ENCODE measurements around the gene WIF1.
A peak's percentile ranks its signal among the peaks of the same experiment; 100 is the strongest.

WIF1 gene

DNA sequence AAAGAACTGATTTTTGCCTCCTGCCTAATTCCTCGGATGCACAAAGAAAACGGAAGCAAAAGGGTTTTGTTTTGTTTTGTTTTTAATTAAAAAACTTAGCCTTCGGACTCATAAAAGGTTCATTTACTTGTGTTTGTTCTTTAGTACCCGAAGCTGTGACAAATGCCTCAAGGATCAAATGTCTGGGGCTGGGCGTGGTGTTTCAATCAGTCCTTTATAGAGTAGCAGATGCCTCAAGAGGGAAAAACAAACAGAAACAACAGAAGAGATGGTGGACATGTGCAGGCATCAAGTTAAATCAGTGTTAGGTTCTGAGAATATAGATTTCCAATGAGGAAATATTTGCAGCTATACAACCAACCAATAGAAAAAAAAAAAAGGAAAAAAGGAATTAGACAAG lies 1.6 kb upstream of the WIF1 start:
- peak; percentile 4 for DNase-seq (ENCODE audit: low spot score)

DNA sequence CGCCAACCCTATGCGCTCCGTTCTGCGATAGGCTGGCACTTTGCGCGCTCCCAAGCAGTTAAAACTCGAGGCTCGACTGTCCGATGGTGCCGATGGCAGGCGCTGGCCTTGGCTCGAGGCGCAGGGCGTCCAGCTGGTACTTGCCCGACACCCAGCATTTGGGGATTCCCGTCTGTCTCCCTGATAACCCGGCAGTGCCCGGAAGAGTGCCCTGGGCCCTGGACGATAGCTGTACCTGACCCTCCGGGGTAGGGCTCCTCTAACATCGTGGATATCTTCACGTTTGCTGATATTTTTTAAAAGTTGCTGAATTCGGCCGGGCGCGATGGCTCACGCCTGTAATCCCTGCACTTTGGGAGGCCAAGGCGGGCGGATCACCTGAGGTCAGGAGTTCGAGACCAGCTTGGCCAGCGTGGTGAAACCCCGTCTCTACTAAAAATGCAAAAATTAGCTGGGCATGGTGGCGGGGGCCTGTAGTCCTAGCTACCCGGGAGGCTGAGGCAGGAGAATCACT lies 908 bp upstream of the WIF1 start:
- no peak for DNase-seq (ENCODE audit: low spot score)

DNA sequence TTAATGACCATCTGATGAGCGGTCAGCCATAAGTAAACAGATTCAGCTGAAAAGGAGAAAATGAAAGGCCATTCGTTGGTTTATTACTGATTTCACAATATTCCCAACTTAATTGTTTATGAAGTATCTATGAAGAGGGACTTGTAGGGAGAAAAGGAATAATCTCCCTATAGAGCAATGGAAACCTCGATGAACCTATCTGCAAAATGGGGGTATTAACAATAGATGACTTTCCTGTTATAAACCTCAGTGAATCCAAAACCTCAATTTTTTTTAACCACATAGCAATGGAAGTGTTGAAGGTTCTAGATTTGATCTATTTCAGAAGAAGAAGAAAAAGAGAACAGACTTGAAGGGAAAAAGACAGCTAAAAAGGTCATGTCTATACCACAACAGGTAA lies 2.0 kb downstream of the WIF1 start:
- no peak for DNase-seq (ENCODE audit: low spot score)

DNA sequence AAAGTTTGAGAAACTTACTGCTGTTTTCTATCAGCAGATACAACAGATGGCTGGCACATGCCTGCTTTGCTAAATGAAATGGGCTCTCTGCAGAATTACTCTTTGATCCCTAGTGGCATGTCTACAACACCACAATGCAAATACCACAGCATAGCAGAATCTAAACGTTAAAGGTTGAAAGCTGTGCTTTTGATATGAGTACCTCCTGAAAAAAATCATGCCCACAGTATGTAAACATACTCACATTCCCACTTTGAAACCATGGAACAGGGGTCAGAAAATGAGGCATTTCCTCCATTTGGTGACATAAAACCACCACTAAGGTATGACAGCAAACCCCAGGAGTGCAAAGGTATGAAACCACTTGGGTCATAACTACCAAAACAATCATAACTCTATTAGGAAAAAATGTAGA lies 7.5 kb downstream of the WIF1 start:
- no peak for DNase-seq (ENCODE audit: low spot score)

DNA sequence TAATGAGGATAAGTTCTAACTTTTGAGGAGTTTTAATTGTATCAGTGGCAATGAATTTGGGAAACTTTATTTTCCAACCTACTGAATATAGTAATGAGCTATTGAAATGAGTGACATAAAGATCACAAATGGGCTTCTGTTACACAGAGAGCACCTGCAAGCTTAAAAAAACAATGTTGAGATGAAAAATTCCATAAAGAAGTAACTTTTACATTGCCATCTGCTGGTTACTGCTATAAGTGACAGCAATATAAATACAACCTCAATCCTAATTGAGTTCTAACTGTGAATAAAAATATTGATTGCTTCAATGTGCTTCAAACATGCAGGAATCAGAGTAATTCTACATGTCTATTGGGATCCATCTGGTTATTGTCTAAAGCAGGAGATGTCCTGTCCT lies 14.2 kb downstream of the WIF1 start:
- DNase-seq (ENCODE audit: low spot score): no peak

DNA sequence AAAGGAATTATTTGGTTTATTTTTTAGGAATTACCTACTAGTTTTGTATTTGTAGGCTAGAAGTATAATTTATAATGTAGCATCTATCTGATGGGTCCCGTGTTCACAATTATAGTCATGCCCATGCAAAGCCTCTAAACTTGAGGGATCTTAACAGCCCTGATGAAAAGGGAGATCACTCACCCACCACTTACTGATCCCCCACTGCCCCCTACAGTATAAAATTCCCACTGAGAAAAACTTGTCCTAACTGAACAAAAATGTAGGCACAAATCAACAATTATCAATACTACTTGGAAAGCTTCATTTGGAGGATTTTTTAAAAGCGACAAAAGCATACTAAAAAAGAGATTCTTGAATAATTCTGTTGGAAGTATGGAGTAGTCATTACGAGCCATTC lies 21.0 kb downstream of the WIF1 start:
- peak; percentile 10 for DNase-seq (ENCODE audit: low spot score)

DNA sequence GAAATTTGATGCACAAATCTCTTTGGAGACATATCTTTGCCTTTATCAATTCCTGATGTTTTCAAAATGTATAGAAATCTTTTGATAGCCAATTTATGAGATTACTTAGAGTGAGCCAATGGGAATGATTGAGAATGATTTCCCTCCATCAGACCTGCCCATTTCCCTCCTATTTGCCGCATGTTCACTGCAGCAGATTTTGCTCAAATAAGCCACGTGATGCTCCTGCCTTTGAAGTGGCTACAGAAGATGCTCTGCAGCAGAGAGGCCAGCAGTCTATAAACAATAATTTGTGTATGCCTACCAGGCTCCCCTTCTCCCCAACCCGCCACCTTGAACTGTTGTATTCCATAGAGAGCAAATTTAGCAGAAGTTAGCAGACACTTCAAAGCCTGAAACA lies 21.9 kb downstream of the WIF1 start:
- DNase-seq (ENCODE audit: low spot score): no peak

DNA sequence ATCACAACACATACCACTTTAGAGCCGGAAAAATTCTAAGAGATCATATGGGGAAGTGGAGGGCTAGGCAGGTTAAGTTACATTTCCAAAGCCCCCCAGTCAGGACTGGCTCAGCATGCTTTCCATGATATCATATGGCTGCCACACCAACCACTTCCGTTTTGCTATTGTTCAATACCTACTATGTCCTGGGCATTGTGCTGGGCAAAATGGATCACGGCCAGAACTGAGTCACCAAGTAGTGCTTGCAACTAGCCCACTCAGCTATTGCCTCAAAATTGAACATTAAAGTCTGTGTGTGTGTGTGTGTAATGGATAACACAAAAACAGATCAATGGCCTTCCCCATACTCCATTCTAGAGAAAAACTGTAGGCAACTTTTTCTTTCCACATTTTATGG lies 22.7 kb downstream of the WIF1 start:
- DNase-seq (ENCODE audit: low spot score): no peak

DNA sequence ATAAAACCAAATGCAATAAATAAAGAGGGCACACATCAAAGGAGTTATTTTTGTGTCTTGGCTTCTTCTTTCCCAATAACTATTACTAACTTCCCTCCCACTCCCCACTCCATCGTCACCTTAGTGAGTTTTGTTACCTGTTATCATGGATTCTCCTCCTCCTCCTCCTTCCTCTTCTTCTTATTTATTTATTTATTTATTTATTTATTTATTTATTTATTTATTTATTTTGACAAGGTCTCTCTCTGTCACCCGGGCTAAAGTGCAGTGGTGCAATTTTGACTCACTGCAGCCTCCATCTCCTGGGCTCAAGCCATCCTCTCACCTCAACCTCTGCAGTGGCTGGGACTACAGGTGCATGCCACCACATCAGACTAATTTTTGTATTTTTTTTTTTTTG lies 26.4 kb downstream of the WIF1 start:
- DNase-seq (ENCODE audit: low spot score): no peak

DNA sequence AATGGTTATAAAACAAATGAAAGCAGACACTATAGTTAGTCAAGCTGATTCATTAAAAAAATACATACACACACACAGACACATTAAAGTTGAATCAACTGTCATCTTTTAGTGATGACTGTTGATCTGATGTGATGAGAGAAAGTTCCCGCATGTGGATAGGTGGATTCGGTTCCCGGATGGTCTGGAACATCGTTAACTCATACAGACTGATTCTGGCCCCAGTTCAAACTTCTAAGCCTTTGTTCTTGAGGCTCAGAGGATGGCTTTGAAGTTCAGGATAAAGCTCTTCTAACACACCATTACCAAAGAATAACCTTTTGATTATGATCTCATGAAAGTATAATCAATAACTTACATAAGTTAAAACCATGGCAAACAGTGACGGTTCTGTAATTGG lies 27.5 kb downstream of the WIF1 start:
- no peak for DNase-seq (ENCODE audit: low spot score)

DNA sequence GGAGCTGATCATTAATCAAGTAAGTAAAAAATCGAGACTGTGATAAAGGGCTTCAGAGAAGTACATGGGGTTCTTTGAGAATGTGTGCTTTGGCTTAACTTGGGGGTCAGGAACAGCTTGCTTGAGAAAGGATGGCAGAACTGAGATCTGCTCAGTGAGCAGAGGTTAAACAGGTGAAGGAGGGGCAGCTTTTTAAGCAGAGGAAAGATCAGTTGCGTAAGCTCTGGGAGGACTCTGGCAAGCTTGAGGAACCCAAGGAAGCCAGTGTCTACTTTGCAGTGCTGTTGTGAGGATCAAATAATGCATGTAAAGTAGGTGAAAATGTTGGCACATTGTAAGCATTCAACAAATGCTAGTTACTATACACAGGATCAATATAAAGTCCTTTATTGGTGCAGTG lies 30.6 kb downstream of the WIF1 start:
- no peak for DNase-seq (ENCODE audit: low spot score)

DNA sequence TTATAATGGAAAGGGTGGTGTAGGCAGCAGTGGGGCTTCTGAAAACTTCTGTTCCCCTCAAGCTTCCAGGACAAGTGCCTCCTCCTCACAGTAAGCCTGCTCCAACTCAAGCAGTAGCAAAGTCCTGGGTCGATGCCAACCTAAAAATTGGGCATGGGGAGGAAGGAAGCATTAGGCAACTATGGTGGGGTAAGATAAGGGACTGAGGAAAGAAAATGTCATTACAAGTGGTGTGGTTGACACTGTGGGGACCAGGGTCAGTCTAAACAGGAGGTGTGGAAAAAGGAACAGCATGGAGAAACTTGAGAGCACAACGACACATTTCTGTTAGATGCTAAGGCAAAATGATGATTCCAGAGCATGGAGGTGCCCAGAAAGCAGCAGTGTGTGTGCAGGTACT lies 34.9 kb downstream of the WIF1 start:
- DNase-seq (ENCODE audit: low spot score): no peak

DNA sequence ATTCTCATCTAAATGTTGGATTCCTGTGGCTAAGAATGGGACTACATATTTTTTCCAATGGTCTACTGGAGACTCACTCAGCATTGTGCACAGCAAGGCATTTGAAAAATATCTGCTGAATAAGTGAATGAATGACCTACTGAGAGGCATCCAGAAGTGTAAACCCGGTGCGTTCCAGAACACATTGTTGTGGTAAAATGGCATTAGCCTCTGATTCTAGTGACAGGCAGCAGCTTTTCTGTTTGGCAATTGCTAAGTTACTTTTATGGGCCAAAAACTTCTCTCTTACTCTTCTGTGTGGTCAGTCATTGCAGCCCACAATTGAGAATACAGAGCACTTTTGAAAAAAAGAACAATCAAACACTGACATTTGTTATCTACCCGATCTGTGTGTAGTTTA lies 36.5 kb downstream of the WIF1 start:
- no peak for DNase-seq (ENCODE audit: low spot score)

DNA sequence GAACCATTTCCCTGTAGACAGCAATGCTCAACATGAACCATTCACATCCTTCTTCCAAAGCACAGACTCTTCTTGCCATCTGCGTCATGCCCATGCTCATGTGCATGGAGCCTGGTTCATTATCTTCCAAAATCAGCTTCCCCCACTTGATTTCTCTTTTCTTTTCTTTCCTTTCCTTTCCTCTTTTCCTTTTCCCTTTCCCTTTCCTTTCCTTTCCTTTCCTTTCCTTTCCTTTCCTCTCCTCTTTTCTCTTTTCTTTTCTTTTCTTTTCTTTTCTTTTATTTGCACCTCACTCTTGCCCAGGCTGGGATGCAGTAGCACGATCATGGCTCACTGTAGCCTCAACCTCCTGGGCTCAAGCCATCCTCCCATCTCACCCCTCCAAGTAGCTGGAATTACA lies 37.5 kb downstream of the WIF1 start:
- no peak for DNase-seq (ENCODE audit: low spot score)

DNA sequence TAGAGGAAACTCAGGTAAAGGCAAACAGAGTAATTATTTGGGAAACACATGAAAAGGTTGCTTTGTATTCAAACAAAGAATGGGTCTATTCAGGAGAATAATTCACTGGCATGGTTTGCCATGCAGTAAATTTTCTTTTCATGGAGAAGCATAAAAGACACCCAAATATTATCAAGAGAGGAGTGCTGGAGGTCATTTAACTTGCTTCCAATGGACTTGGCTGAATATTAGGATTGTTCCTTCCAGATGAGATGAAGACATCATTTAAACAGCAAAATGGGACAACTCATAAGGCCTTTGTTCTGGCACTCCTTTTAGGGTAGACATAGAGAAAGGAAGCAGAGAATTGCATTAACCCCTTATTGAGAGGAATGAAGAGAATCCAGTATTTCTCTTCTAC lies 38.7 kb downstream of the WIF1 start:
- DNase-seq (ENCODE audit: low spot score): no peak

DNA sequence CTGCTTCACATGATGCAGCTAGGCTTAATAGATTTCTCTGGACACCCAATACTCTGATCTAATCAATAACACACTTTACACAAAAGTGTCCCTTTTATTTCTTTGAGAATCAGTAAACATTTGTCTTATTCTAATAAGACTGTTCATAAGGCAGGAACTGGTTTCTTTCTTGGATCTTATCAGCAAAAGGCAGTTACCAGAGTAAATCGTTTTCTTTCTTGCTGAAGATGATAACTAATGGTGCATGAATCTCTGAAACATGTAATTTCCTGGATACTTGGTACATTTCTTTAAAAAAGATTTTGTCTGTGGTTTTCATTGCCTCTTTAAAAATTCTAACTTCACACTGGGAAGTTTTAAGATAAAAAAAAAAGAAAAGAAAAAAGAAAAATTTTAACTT lies 39.6 kb downstream of the WIF1 start:
- DNase-seq (ENCODE audit: low spot score): no peak

DNA sequence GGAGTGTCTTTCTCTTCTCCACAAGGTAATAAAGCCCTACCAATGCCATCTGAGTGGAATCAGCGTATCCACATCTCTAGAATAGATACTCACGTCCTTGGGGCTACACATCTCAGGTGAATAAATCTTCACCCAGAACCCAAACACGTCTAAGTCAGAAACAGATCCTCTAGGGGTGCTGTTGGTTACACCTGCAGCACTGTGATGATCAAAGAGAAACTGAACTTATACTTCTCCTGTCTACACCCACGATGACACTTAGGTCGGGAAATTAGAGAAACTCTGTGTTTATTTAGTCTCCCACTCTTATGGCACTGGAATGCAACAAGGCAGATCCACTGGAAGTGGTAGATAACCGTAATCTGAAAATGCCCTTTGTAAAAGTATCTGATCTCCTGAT lies 46.2 kb downstream of the WIF1 start:
- no peak for DNase-seq (ENCODE audit: low spot score)

DNA sequence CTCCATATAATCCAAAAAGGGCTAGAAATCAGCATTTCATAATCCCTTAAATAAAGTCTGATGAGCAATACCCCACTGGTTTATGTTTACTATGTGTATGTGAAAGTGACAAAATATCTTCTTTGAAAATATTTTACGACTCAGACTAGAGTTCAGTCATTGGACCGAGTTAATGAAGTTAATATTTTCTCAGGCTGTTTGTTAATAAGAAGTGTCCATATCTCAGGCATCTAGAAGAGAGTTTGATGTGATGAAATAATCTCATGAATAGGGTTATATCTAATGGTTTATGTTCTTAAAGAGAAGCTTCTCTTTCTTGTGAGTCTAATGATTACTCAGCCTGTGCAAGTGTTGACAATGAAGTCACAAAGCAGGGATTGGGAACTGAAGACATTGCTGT lies 51.8 kb downstream of the WIF1 start:
- no peak for DNase-seq (ENCODE audit: low spot score)

DNA sequence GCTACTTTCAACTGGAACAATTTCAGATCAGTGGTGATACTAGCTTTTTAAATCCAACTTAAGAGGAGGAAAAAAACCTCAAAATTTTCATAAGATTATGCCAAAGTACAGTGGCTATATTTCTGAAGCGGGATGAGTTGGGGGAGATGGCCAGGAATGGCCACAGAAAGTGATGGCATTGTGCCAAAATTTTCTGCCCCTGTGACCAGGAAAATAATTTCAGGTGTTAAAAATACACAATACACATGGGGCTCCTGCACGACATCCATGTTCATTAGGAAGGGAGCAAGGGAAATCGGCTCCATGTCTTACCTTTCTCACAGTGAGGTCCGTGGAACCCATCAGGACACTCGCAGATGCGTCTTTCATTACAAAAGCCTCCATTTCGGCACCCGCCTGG lies 53.7 kb downstream of the WIF1 start:
- no peak for DNase-seq (ENCODE audit: low spot score)

DNA sequence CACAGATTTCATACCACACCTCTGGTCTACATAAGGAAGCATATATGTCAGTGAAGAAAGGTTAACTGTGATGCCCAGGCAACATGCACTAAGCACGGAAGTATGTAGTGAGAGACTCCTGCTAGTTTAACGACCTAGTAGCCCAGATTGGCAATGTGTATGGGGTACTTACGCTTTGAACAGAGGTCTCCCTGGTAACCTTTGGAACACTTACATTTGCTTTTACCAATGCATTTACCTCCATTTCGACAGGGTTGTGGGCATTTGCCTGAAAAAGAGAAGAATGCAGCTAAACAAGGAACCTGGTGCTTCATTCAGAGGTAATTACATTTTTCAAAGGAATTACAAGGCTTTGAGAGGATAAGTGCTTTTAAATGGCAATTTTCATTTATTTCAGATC lies 65.2 kb downstream of the WIF1 start:
- no peak for DNase-seq (ENCODE audit: low spot score)

DNA sequence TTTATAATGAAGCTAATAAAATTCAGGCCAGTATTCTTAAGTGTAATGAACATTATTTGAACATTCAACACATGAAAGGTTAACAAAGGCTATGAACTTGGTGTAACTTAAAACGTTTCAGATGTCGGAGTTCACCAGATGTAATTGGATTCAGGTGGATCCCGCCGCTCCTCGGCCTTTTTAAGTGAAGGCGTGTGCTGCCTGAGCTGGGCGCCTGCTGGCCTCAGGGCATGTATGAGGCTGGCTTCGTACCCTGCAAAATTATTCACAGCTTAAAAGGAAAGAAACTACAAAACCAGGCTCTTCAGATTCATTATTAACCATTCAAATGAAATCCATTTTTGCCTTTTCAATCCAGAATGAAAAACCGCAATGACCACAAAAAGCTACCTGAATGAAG lies 69.9 kb downstream of the WIF1 start:
- DNase-seq (ENCODE audit: low spot score): no peak

DNA sequence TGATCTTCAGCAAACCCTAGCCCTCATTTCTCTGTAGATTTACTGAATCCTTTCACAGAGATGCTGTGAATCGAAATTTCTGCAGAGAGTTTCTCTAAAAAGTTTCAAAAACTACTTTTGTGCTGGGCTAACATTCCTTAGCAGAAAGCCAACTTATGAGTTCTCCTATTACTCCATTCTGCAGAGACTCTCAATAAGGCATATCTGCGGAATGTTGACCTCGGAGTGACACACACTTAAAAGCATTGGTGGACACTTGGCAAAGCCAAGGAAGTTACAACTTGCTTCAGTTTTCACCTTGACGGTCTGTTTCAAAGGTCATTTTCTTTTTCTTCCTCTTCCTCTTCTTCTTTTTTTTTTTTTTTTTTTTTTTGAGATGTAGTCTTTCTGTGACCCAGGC lies 75.8 kb downstream of the WIF1 start:
- DNase-seq (ENCODE audit: low spot score): no peak

DNA sequence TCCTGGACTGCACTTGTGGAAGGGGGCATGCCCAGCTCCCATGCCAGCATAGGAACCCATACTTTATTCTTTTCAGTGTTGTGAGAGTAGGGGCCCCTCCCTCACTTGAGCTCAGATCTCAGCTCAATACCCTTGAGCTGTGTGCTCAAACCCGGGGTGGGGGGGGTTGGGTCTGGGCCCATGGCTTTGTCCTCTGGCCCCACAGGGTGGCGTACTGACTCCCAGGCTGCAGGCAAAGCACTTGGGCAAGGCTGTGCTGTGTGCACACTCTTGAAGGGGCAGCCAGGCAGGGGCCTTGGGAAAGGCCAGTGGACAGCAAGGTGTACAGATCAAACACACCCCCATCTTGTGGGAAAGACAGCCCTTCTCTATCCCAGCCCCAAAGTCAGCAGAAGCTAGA lies 81.8 kb downstream of the WIF1 start:
- no peak for DNase-seq (ENCODE audit: low spot score)

DNA sequence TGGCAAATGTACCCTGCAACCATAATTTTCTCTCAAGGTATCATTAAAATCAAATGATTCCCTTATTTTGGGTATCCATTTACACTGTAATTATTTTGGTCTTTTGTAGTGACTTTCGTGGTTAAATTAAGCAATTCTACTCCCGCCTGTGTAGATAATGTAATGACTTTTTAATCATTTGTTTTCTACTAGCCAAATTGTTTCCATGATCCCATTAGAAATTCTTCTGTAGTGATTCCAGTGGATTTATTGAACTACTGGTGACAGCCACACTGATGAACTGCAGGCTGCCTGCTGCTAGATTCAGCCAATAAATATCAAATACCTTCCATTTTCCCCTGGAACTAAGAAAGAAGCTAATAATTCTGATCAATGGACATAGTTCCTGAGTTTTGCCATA lies 96.0 kb downstream of the WIF1 start:
- DNase-seq (ENCODE audit: low spot score): no peak

DNA sequence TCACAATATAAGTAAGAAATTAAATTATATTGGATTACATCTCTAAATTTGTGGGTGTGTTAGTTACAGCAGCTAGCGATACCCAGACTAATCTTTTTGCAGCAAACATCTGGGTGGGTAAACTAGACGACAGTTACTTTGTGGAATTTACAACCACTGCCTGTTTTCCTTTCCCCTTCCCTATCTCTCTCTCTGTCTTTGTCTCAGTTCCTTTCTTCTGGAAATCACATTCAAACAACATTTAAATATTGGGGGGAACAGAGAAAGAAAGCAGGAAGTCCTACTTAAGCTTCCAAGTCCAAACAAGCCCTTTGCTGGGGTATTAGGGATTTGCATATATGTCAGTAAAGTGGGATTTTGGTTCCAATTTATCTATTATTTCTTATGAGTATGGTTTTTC lies 97.6 kb downstream of the WIF1 start:
- no peak for DNase-seq (ENCODE audit: low spot score)

Data from cerebellar cortex (tissue), 1 donor.